HCT116 (cell line): ENCODE measurements around the gene SBK2.

Experiments used
- CTCF ChIP-seq, 3 experiments: fragments of 200-600 bp in 1 of 3; sonication (generic) in 1 of 3; IDR thresholded peaks in 2 of 3; conservative IDR thresholded peaks in 1 of 3; 2 replicates each; pipeline ENCODE4 v1.5.1; 2012 to 2017; ENCODE audit warnings: low read depth in 2 of 3, low read length in 2 of 3, antibody characterized with exemption in 1 of 3, borderline replicate concordance in 1 of 3, control low read depth in 1 of 3, mild to moderate bottlenecking in 1 of 3, mixed read lengths in 1 of 3, mixed run types in 1 of 3, moderate library complexity in 1 of 3; ENCODE audit not compliant: insufficient read depth in 1 of 3
- EZH2 ChIP-seq: fragments of 200-600 bp; sonication (generic); IDR thresholded peaks from 2 replicates; pipeline ENCODE4 v1.6.1; 2017; ENCODE audit warnings: antibody characterized with exemption, mixed run types
- JUND ChIP-seq: IDR thresholded peaks from 2 replicates; pipeline ENCODE4 v1.6.1; 2012
- MAX ChIP-seq: IDR thresholded peaks from 2 replicates; pipeline ENCODE4 v1.6.1; 2012
- POLR2A ChIP-seq: IDR thresholded peaks from 2 replicates; pipeline ENCODE4 v1.7.0; 2011; ENCODE audit warnings: borderline replicate concordance; ENCODE audit not compliant: insufficient read depth, insufficient read length; ENCODE audit errors: extremely low read depth
- POLR2AphosphoS5 ChIP-seq: IDR thresholded peaks from 2 replicates; pipeline ENCODE4 v1.6.1; 2011; ENCODE audit warnings: mild to moderate bottlenecking, low read depth, low read length, moderate library complexity
- REST ChIP-seq: IDR thresholded peaks from 2 replicates; pipeline ENCODE4 v1.6.1; 2012; ENCODE audit warnings: low read depth
- SP1 ChIP-seq: IDR thresholded peaks from 2 replicates; pipeline ENCODE4 v1.6.1; 2012; ENCODE audit warnings: low read depth
- SRF ChIP-seq: IDR thresholded peaks from 2 replicates; pipeline ENCODE4 v1.6.1; 2012; ENCODE audit warnings: low read depth
- YY1 ChIP-seq: IDR thresholded peaks from 2 replicates; pipeline ENCODE4 v1.6.1; 2011; ENCODE audit warnings: low read length, low read depth, moderate library complexity, mild to moderate bottlenecking; ENCODE audit not compliant: insufficient replicate concordance; ENCODE audit errors: extremely low read depth
- ZBTB33 ChIP-seq: IDR thresholded peaks from 2 replicates; pipeline ENCODE4 v1.6.1; 2011; ENCODE audit warnings: mild to moderate bottlenecking, low read length, moderate library complexity; ENCODE audit not compliant: insufficient replicate concordance; ENCODE audit errors: extremely low read depth

- TF ChIP-seq CTCF (IDR thresholded peaks at IDR 0.05 in 2 of 3, conservative IDR thresholded peaks at IDR 0.05 in 1 of 3; ENCODE audit: borderline replicate concordance in 1 of 3, insufficient read depth in 1 of 3, low read depth in 2 of 3, low read length in 2 of 3) (no peak), POLR2A (no peak), YY1 (no peak), MAX (no peak), JUND (no peak), ZBTB33 (no peak), POLR2AphosphoS5 (no peak), SP1 (no peak), REST (no peak), EZH2 (no peak), SRF (no peak)
These were observed 17.8 kb upstream of the SBK2 start for GRCh38 chr19:55554741-55555152.
